Ovary (tissue), 9 donors: Measurements from ENCODE around the gene GLB1L3. TPM values are rescaled to one million over a fixed set of nuclear protein-coding genes. Genes with fewer than 3 reads are reported as not detected.
"Not testable (repeated sequence)": the region's sequence is repeated elsewhere in the genome, so short reads cannot be mapped to it uniquely, and the experiment has no call there.

Experiments
- DNase-seq, 5 donors: peaks; one replicate each; pipeline ENCODE4 v3.0.0-alpha.2; 2019 to 2020
- H3K27ac ChIP-seq, 2 donors: fragments of 200-600 bp; one replicate each; pipeline versions ENCODE4 v1.5.1 to v1.8.0; 2019 to 2022
- H3K27me3 ChIP-seq: fragments of 200-600 bp; one replicate; pipeline ENCODE4 v1.8.0; 2022
- H3K36me3 ChIP-seq: fragments of 200-600 bp; sonication (generic); one replicate; pipeline ENCODE4 v1.5.1; 2019
- H3K4me1 ChIP-seq: one replicate; pipeline ENCODE4 v1.8.1; 2013; ENCODE audit warnings: mild to moderate bottlenecking, moderate library complexity; ENCODE audit not compliant: insufficient read depth
- H3K4me3 ChIP-seq: fragments of 200-600 bp; sonication (generic); one replicate; pipeline ENCODE4 v1.5.1; 2017
- H3K9me3 ChIP-seq, 2 donors: fragments of 200-600 bp in 1 of 2; sonication (generic) in 1 of 2; one replicate each; pipeline versions ENCODE4 v1.5.1 to v1.8.1; 2013 to 2019; ENCODE audit warnings: mild to moderate bottlenecking in 1 of 2, moderate library complexity in 1 of 2
- CTCF ChIP-seq, 3 donors: fragments of 450-650 bp in 2 of 3; fragments of 200-600 bp in 1 of 3; IDR thresholded peaks; one replicate each; pipeline versions ENCODE4 v1.5.1 to v1.8.0; 2016 to 2022; ENCODE audit warnings: antibody characterized with exemption in 3 of 3, mild to moderate bottlenecking in 1 of 3
- EP300 ChIP-seq: sonication (generic); formaldehyde crosslinking; IDR thresholded peaks from one replicate; pipeline ENCODE4 v1.6.1; 2017; ENCODE audit warnings: antibody characterized with exemption
- POLR2A ChIP-seq: fragments of 450-650 bp; IDR thresholded peaks from one replicate; pipeline ENCODE4 v1.6.1; 2017; ENCODE audit warnings: antibody characterized with exemption, mild to moderate bottlenecking, moderate library complexity
- WGBS, 3 donors: extraction: QIAGEN DNeasy Blood & Tissue Kit in 1 of 3; methylation state at CpG; one replicate each; pipeline versions ENCODE4 v1.1.5 to v1.1.7; 2013 to 2017; 5-methylcytosine and 5-hydroxymethylcytosine counted together
- intact Hi-C, 4 donors: fragments of 100-400 bp; cut with DNase I; formaldehyde crosslinking; loops; one replicate each; pipeline versions ENCODE4 v1.11.0 to v1.15.1; 2022 to 2023
- polyA plus RNA-seq, 2 donors: library from polyadenylated mRNA; stranded (reverse); fragments of 200-250 nt in 1 of 2; fragments of 350-450 nt in 1 of 2; fragmentation: Illumina TruSeq in 1 of 2; extraction: RNeasy Lipid Tissue Mini Kit (QIAGEN cat#74804) in 1 of 2; gene quantifications; one replicate each; pipeline ENCODE4 v1.2.3, GENCODE V29; 2013 to 2014
- total RNA-seq, 7 donors: library from RNA; depleted of rRNA in 2 of 7; stranded (reverse); fragments of >200 nt in 2 of 7; fragmentation: NEBNext Ultra II Directional in 3 of 7; extraction: Animal tissue kit (Norgen Biotek cat#: 25700) in 3 of 7; gene quantifications; one replicate each; pipeline versions ENCODE4 v1.1.0 to v1.2.4, GENCODE V29; 2016 to 2023
- donor health status: DM: no; HTN: no; CAD: no; lungs with moderate emphysema.
- donor health status: DM: no; HTN: no; CAD: no.
- donor health status: Bipolar disorder and iron deficiency.
- donor health status: DM: yes; HTN: yes; CAD: no.
- donor health status: DM: no; HTN: no; CAD: no.
- donor health status: DM: yes; HTN: yes; CAD: no.

Gene GLB1L3
- total and polyA plus RNA-seq, 9 donors = 0.07 to 0.20 (median 0.12) TPM; not detected in 4

GRCh38 chr11:134276396-134277182, 410 bp downstream of the GLB1L3 start:
- H3K4me1 ChIP-seq = peaks cover 6% of the 10 kb centered on the region
- WGBS, 3 donors = 0 to 1% (median 1%) methylated on average over 63 to 88 of the region's 88 CpGs
- no peaks in the 10 kb centered on the region for H3K27me3 ChIP-seq
- intact Hi-C loops = no loop called here
- H3K4me3 ChIP-seq = peak overlapping the region; percentile 30
- H3K27ac ChIP-seq = no peak overlapping the region
- TF ChIP-seq CTCF (IDR thresholded peaks at IDR 0.05) = no peak
- no peak for TF ChIP-seq POLR2A
- TF ChIP-seq EP300 = no peak
- H3K9me3 ChIP-seq = peaks cover 0 to 3% of the 10 kb centered on the region in 2 donors
- no peak for DNase-seq
- no peaks in the 10 kb centered on the region for H3K36me3 ChIP-seq

- DNase-seq = no peak
- intact Hi-C loops = no loop called here
- no peaks in the 10 kb centered on the region for H3K27me3 ChIP-seq
- peaks cover 0 to 3% of the 10 kb centered on the region in 2 donors for H3K9me3 ChIP-seq
- WGBS, 3 donors = 14 to 16% (median 14%) methylated on average over 36 of the region's 36 CpGs
- H3K27ac ChIP-seq = no peak overlapping the region
- H3K4me1 ChIP-seq = peaks cover 6% of the 10 kb centered on the region
- TF ChIP-seq EP300 (no peak), CTCF (IDR thresholded peaks at IDR 0.05) (no peak)
- no peaks in the 10 kb centered on the region for H3K36me3 ChIP-seq
- no peak overlapping the region for H3K4me3 ChIP-seq
Measured at GRCh38 chr11:134277183-134278001, 1.2 kb downstream of the GLB1L3 start.

- WGBS, 3 donors = 90 to 99% (median 98%) methylated on average over 4 of the region's 4 CpGs
- H3K36me3 ChIP-seq = no peaks in the 10 kb centered on the region
- H3K27ac ChIP-seq = no peak overlapping the region
Measured at GRCh38 chr11:134278356-134278755, 2.2 kb downstream of the GLB1L3 start.

GRCh38 chr11:134281635-134282034, 5.5 kb downstream of the GLB1L3 start:
- intact Hi-C loops, H3K27me3 ChIP-seq, H3K36me3 ChIP-seq, H3K27ac ChIP-seq, H3K4me1 ChIP-seq, H3K9me3 ChIP-seq, DNase-seq, H3K4me3 ChIP-seq: not testable (repeated sequence)
- WGBS, 3 donors = 85 to 89% (median 89%) methylated on average over 3 to 15 of the region's 17 CpGs

More at GRCh38 chr11:134278356-134278755, 2.2 kb downstream of the GLB1L3 start:
- H3K4me1 ChIP-seq = peaks cover 6% of the 10 kb centered on the region
- peaks cover 0 to 3% of the 10 kb centered on the region in 2 donors for H3K9me3 ChIP-seq
- TF ChIP-seq POLR2A (no peak), CTCF (IDR thresholded peaks at IDR 0.05) (no peak), EP300 (no peak)
- H3K4me3 ChIP-seq = no peak overlapping the region
- intact Hi-C loops = no loop called here
- H3K27me3 ChIP-seq = no peaks in the 10 kb centered on the region
- no peak for DNase-seq
